Mesothelial cell of epicardium (in vitro differentiated cells): ENCODE data around the gene WDR20. TPM values are rescaled to one million over a fixed set of nuclear protein-coding genes. Genes with fewer than 3 reads are reported as not detected.

ENCODE experiments used
- DNase-seq, 2 experiments: peaks; one replicate each; pipeline ENCODE4 v3.0.0; 2021; ENCODE audit warnings: low spot score in 2 of 2; ENCODE audit not compliant: unreplicated experiment in 2 of 2
- H3K27ac Mint-ChIP-seq: 2 replicates; pipeline ENCODE4 v1.8.0; 2021; ENCODE audit warnings: mixed read lengths
- H3K27me3 Mint-ChIP-seq: 2 replicates; pipeline ENCODE4 v1.8.0; 2021; ENCODE audit warnings: low read depth, mixed read lengths
- H3K36me3 Mint-ChIP-seq: 2 replicates; pipeline ENCODE4 v1.8.0; 2021; ENCODE audit warnings: mixed read lengths
- H3K4me1 Mint-ChIP-seq: 2 replicates; pipeline ENCODE4 v1.8.0; 2021; ENCODE audit warnings: mixed read lengths
- H3K4me3 Mint-ChIP-seq: 2 replicates; pipeline ENCODE4 v1.8.0; 2021; ENCODE audit warnings: mild to moderate bottlenecking, moderate library complexity, mixed read lengths
- H3K9me3 Mint-ChIP-seq: 2 replicates; pipeline ENCODE4 v1.8.0; 2021; ENCODE audit warnings: mixed read lengths
- CTCF ChIP-seq: fragments of 200-600 bp; sonication (generic); IDR thresholded peaks from one replicate; pipeline ENCODE4 v1.5.0; 2021; ENCODE audit warnings: antibody characterized with exemption; ENCODE audit not compliant: unreplicated experiment
- total RNA-seq: library from RNA; stranded (reverse); gene quantifications from 3 replicates; pipeline ENCODE4 v1.2.1, GENCODE V29; 2021

The WDR20 gene
- total RNA-seq, 1 donor from 2014 or later = 39.5 TPM

- no peaks in the 10 kb centered on the region for H3K36me3 Mint-ChIP-seq
- peak overlapping the region; percentile 54 for H3K27ac Mint-ChIP-seq
- peaks cover 59% of the 10 kb centered on the region for H3K4me1 Mint-ChIP-seq
- H3K27me3 Mint-ChIP-seq = no peaks in the 10 kb centered on the region
- no peak for TF ChIP-seq CTCF
- no peak overlapping the region for H3K4me3 Mint-ChIP-seq
- DNase-seq = no peak
- H3K9me3 Mint-ChIP-seq = no peaks in the 10 kb centered on the region
Measured at GRCh38 chr14:102182936-102183619, 43.4 kb downstream of the WDR20 start.

GRCh38 chr14:102183886-102184285 lies 44.2 kb downstream of the WDR20 start:
- H3K27me3 Mint-ChIP-seq = no peaks in the 10 kb centered on the region

GRCh38 chr14:102184316-102185035 lies 44.8 kb downstream of the WDR20 start:
- no peak overlapping the region for H3K4me3 Mint-ChIP-seq

More at GRCh38 chr14:102183886-102184285, 44.2 kb downstream of the WDR20 start:
- no peak for DNase-seq
- Mint-ChIP-seq H3K27ac (no peak overlapping the region), H3K4me1 (peaks cover 52% of the 10 kb centered on the region), H3K9me3 (no peaks in the 10 kb centered on the region), H3K36me3 (no peaks in the 10 kb centered on the region), H3K4me3 (no peak overlapping the region)
- TF ChIP-seq CTCF = no peak

GRCh38 chr14:102185360-102185759 lies 45.7 kb downstream of the WDR20 start:
- H3K27me3 Mint-ChIP-seq = no peaks in the 10 kb centered on the region
- DNase-seq = no peak
- no peak for TF ChIP-seq CTCF
- H3K36me3 Mint-ChIP-seq = no peaks in the 10 kb centered on the region
- H3K4me1 Mint-ChIP-seq = peaks cover 51% of the 10 kb centered on the region
- H3K27ac Mint-ChIP-seq = peak overlapping the region; percentile 31
- no peak overlapping the region for H3K4me3 Mint-ChIP-seq
- H3K9me3 Mint-ChIP-seq = no peaks in the 10 kb centered on the region

More at GRCh38 chr14:102184316-102185035, 44.8 kb downstream of the WDR20 start:
- no peak for TF ChIP-seq CTCF
- H3K27ac Mint-ChIP-seq = no peak overlapping the region
- no peak for DNase-seq
- no peaks in the 10 kb centered on the region for H3K27me3 Mint-ChIP-seq
- no peaks in the 10 kb centered on the region for H3K9me3 Mint-ChIP-seq
- no peaks in the 10 kb centered on the region for H3K36me3 Mint-ChIP-seq
- peaks cover 52% of the 10 kb centered on the region for H3K4me1 Mint-ChIP-seq

- H3K9me3 Mint-ChIP-seq = no peaks in the 10 kb centered on the region
- H3K4me1 Mint-ChIP-seq = peaks cover 55% of the 10 kb centered on the region
- no peaks in the 10 kb centered on the region for H3K27me3 Mint-ChIP-seq
- no peaks in the 10 kb centered on the region for H3K36me3 Mint-ChIP-seq
- no peak for DNase-seq
- peak overlapping the region; percentile 98 for H3K27ac Mint-ChIP-seq
- TF ChIP-seq CTCF = no peak
- H3K4me3 Mint-ChIP-seq = peak overlapping the region; percentile 39
Measured at GRCh38 chr14:102187044-102187443, 47.3 kb downstream of the WDR20 start.
